ENCODE data around the gene SYNJ2. TPM values are rescaled to one million over a fixed set of nuclear protein-coding genes. Genes with fewer than 3 reads are reported as not detected.

Gene SYNJ2
- total RNA-seq, 1 donor, result 19.2 TPM

- Histone ChIP-seq H3K4me1 (ENCODE audit: insufficient read depth, low read length) (peaks cover 52% of the 10 kb centered on the region), H3K4me3 (ENCODE audit: low read length) (peak overlapping the region; percentile 63), H3K9me3 (ENCODE audit: low read depth, low read length) (no peaks in the 10 kb centered on the region), H3K27me3 (ENCODE audit: insufficient read depth, low read length) (peaks cover 7% of the 10 kb centered on the region)
These were observed 1.1 kb downstream of the SYNJ2 start for GRCh38 chr6:157982563-157983405.

GRCh38 chr6:157983406-157984119, 1.9 kb downstream of the SYNJ2 start:
- H3K4me3 ChIP-seq (ENCODE audit: low read length), result no peak overlapping the region
- peaks cover 52% of the 10 kb centered on the region for H3K4me1 ChIP-seq (ENCODE audit: insufficient read depth, low read length)
- H3K9me3 ChIP-seq (ENCODE audit: low read depth, low read length), result no peaks in the 10 kb centered on the region
- H3K27me3 ChIP-seq (ENCODE audit: insufficient read depth, low read length), result peaks cover 7% of the 10 kb centered on the region

- Histone ChIP-seq H3K9me3 (ENCODE audit: low read depth, low read length) (no peaks in the 10 kb centered on the region), H3K4me3 (ENCODE audit: low read length) (no peak overlapping the region), H3K27me3 (ENCODE audit: insufficient read depth, low read length) (peaks cover 7% of the 10 kb centered on the region), H3K4me1 (ENCODE audit: insufficient read depth, low read length) (peaks cover 49% of the 10 kb centered on the region)
These were observed 2.5 kb downstream of the SYNJ2 start for GRCh38 chr6:157984128-157984527.

GRCh38 chr6:157984686-157985225, 3.1 kb downstream of the SYNJ2 start:
- Histone ChIP-seq H3K4me1 (ENCODE audit: insufficient read depth, low read length) (peaks cover 47% of the 10 kb centered on the region), H3K4me3 (ENCODE audit: low read length) (no peak overlapping the region)

GRCh38 chr6:157985378-157986155, 3.9 kb downstream of the SYNJ2 start:
- H3K4me1 ChIP-seq (ENCODE audit: insufficient read depth, low read length), result peaks cover 52% of the 10 kb centered on the region
- peaks cover 7% of the 10 kb centered on the region for H3K27me3 ChIP-seq (ENCODE audit: insufficient read depth, low read length)
- H3K4me3 ChIP-seq (ENCODE audit: low read length), result no peak overlapping the region
- no peaks in the 10 kb centered on the region for H3K9me3 ChIP-seq (ENCODE audit: low read depth, low read length)

More at GRCh38 chr6:157984686-157985225, 3.1 kb downstream of the SYNJ2 start:
- no peaks in the 10 kb centered on the region for H3K9me3 ChIP-seq (ENCODE audit: low read depth, low read length)
- H3K27me3 ChIP-seq (ENCODE audit: insufficient read depth, low read length), result peaks cover 7% of the 10 kb centered on the region

GRCh38 chr6:157987788-157988699, 6.4 kb downstream of the SYNJ2 start:
- no peaks in the 10 kb centered on the region for H3K9me3 ChIP-seq (ENCODE audit: low read depth, low read length)

GRCh38 chr6:157988700-157989063, 7.0 kb downstream of the SYNJ2 start:
- Histone ChIP-seq H3K27me3 (ENCODE audit: insufficient read depth, low read length) (no peaks in the 10 kb centered on the region), H3K9me3 (ENCODE audit: low read depth, low read length) (no peaks in the 10 kb centered on the region), H3K4me1 (ENCODE audit: insufficient read depth, low read length) (peaks cover 36% of the 10 kb centered on the region), H3K4me3 (ENCODE audit: low read length) (no peak overlapping the region)

More at GRCh38 chr6:157987788-157988699, 6.4 kb downstream of the SYNJ2 start:
- Histone ChIP-seq H3K4me3 (ENCODE audit: low read length) (no peak overlapping the region), H3K27me3 (ENCODE audit: insufficient read depth, low read length) (peaks cover 2% of the 10 kb centered on the region), H3K4me1 (ENCODE audit: insufficient read depth, low read length) (peaks cover 38% of the 10 kb centered on the region)

GRCh38 chr6:157989541-157990289, 8.1 kb downstream of the SYNJ2 start:
- Histone ChIP-seq H3K27me3 (ENCODE audit: insufficient read depth, low read length) (no peaks in the 10 kb centered on the region), H3K4me1 (ENCODE audit: insufficient read depth, low read length) (peaks cover 25% of the 10 kb centered on the region), H3K9me3 (ENCODE audit: low read depth, low read length) (no peaks in the 10 kb centered on the region), H3K4me3 (ENCODE audit: low read length) (no peak overlapping the region)

- Histone ChIP-seq H3K4me3 (ENCODE audit: low read length) (no peak overlapping the region), H3K9me3 (ENCODE audit: low read depth, low read length) (no peaks in the 10 kb centered on the region), H3K27me3 (ENCODE audit: insufficient read depth, low read length) (no peaks in the 10 kb centered on the region), H3K4me1 (ENCODE audit: insufficient read depth, low read length) (peaks cover 17% of the 10 kb centered on the region)
These were observed 8.8 kb downstream of the SYNJ2 start for GRCh38 chr6:157990321-157991066.

GRCh38 chr6:157991067-157991432, 9.4 kb downstream of the SYNJ2 start:
- Histone ChIP-seq H3K4me3 (ENCODE audit: low read length) (no peak overlapping the region), H3K4me1 (ENCODE audit: insufficient read depth, low read length) (peaks cover 17% of the 10 kb centered on the region), H3K9me3 (ENCODE audit: low read depth, low read length) (no peaks in the 10 kb centered on the region), H3K27me3 (ENCODE audit: insufficient read depth, low read length) (no peaks in the 10 kb centered on the region)

- Histone ChIP-seq H3K4me3 (ENCODE audit: low read length) (no peak overlapping the region), H3K9me3 (ENCODE audit: low read depth, low read length) (no peaks in the 10 kb centered on the region), H3K4me1 (ENCODE audit: insufficient read depth, low read length) (peaks cover 17% of the 10 kb centered on the region), H3K27me3 (ENCODE audit: insufficient read depth, low read length) (no peaks in the 10 kb centered on the region)
These were observed 11.4 kb downstream of the SYNJ2 start for GRCh38 chr6:157993076-157993475.

- H3K9me3 ChIP-seq (ENCODE audit: low read depth, low read length), result no peaks in the 10 kb centered on the region
- no peak overlapping the region for H3K4me3 ChIP-seq (ENCODE audit: low read length)
- H3K27me3 ChIP-seq (ENCODE audit: insufficient read depth, low read length), result no peaks in the 10 kb centered on the region
- H3K4me1 ChIP-seq (ENCODE audit: insufficient read depth, low read length), result peaks cover 17% of the 10 kb centered on the region
These were observed 12.6 kb downstream of the SYNJ2 start for GRCh38 chr6:157994125-157994795.

All from mononuclear cell (primary cell).